ENCODE measurements around the gene ZNF532.

ZNF532 gene

GRCh38 chr18:58871514-58872420 is 7.1 kb downstream of the ZNF532 start:
- TF ChIP-seq CTCF (IDR thresholded peaks at IDR 0.05; ENCODE audit: low read depth, low read length) = no peak
- DNase-seq (ENCODE audit: extremely low read depth, low read depth) = no peak

- no peak for TF ChIP-seq CTCF (IDR thresholded peaks at IDR 0.05; ENCODE audit: low read depth, low read length)
- no peak for DNase-seq (ENCODE audit: extremely low read depth, low read depth)
Measured at GRCh38 chr18:58878640-58879039, 14.0 kb downstream of the ZNF532 start.

GRCh38 chr18:58881477-58881876 is 16.8 kb downstream of the ZNF532 start:
- no peak for DNase-seq (ENCODE audit: extremely low read depth, low read depth)
- no peak for TF ChIP-seq CTCF (IDR thresholded peaks at IDR 0.05; ENCODE audit: low read depth, low read length)

GRCh38 chr18:58882044-58882443 is 17.4 kb downstream of the ZNF532 start:
- no peak for DNase-seq (ENCODE audit: extremely low read depth, low read depth)
- TF ChIP-seq CTCF (IDR thresholded peaks at IDR 0.05; ENCODE audit: low read depth, low read length) = no peak

- DNase-seq (ENCODE audit: extremely low read depth, low read depth) = no peak
- no peak for TF ChIP-seq CTCF (IDR thresholded peaks at IDR 0.05; ENCODE audit: low read depth, low read length)
Measured at GRCh38 chr18:58882686-58883085, 18.0 kb downstream of the ZNF532 start.

GRCh38 chr18:58884680-58885079 is 20.0 kb downstream of the ZNF532 start:
- no peak for TF ChIP-seq CTCF (IDR thresholded peaks at IDR 0.05; ENCODE audit: low read depth, low read length)
- no peak for DNase-seq (ENCODE audit: extremely low read depth, low read depth)

- DNase-seq (ENCODE audit: extremely low read depth, low read depth) = no peak
- TF ChIP-seq CTCF (IDR thresholded peaks at IDR 0.05; ENCODE audit: low read depth, low read length) = no peak
Measured at GRCh38 chr18:58886431-58886830, 21.8 kb downstream of the ZNF532 start.

All from AG09319 (cell line).